AG09319 (cell line): ENCODE data around the gene TMEM9.

Experiments used
- DNase-seq: peaks from one replicate; pipeline ENCODE4 v3.0.0-alpha.2; 2010; ENCODE audit warnings: low read depth; ENCODE audit errors: extremely low read depth
- CTCF ChIP-seq: IDR thresholded peaks from 2 replicates; pipeline ENCODE4 v1.5.1; 2011; ENCODE audit warnings: low read depth, mild to moderate bottlenecking, inconsistent platforms, low read length, moderate library complexity

The TMEM9 gene

GRCh38 chr1:201155354-201155753 lies 1.1 kb upstream of the TMEM9 start:
- no peak for TF ChIP-seq CTCF
- DNase-seq, result no peak

GRCh38 chr1:201153474-201154388 lies 543 bp downstream of the TMEM9 start:
- no peak for DNase-seq
- no peak for TF ChIP-seq CTCF

GRCh38 chr1:201149400-201149799 lies 4.9 kb downstream of the TMEM9 start:
- no peak for DNase-seq
- TF ChIP-seq CTCF, result peak; percentile 31

- DNase-seq, result no peak
- no peak for TF ChIP-seq CTCF
Observed at GRCh38 chr1:201147396-201148015, 6.8 kb downstream of the TMEM9 start.

GRCh38 chr1:201146626-201147390 lies 7.5 kb downstream of the TMEM9 start:
- TF ChIP-seq CTCF, result no peak

GRCh38 chr1:201145816-201146215 lies 8.5 kb downstream of the TMEM9 start:
- no peak for TF ChIP-seq CTCF
- no peak for DNase-seq

More at GRCh38 chr1:201146626-201147390, 7.5 kb downstream of the TMEM9 start:
- DNase-seq, result no peak
